ENCODE data around the gene AGAP5.
A peak's percentile ranks its signal among the peaks of the same experiment; 100 is the strongest.

The AGAP5 gene

GRCh38 chr10:73625884-73626752 lies 71.8 kb downstream of the AGAP5 start:
- peak; percentile 88 for DNase-seq (ENCODE audit: low spot score)

- DNase-seq (ENCODE audit: low spot score): peak; percentile 40
These were observed 72.7 kb downstream of the AGAP5 start for GRCh38 chr10:73625004-73625883.

All from globus pallidus (tissue), 1 donor.